A549 (cell line): Measurements from ENCODE around the gene KHDC4. TPM values are rescaled to one million over a fixed set of nuclear protein-coding genes. Genes with fewer than 3 reads are reported as not detected.

Experiments
- ATAC-seq, 2 experiments: fragments of 200-7000 bp in 1 of 2; fragments of >200 bp in 1 of 2; cut with Nextera tagmentation in 1 of 2; cut with Tn5 transposase in 1 of 2; 3 replicates each; pipeline versions ENCODE4 v1.8.0 to v1.9.1; 2018 to 2020; ENCODE audit warnings: mild to moderate bottlenecking in 1 of 2, moderate library complexity in 1 of 2
- CTCF ChIA-PET: fragments of 300-600 bp; sonication (Branson Sonifier 250); formaldehyde crosslinking; extraction: SDS; loops from one replicate; lab custom pipeline; 2021; ENCODE audit warnings: antibody characterized with exemption, inconsistent platforms; lab: Yijun Ruan, JAX
- POLR2A ChIA-PET: fragments of 350-600 bp; formaldehyde crosslinking; extraction: SDS; loops from one replicate; lab custom pipeline; 2021; ENCODE audit warnings: antibody characterized with exemption, inconsistent platforms; lab: Yijun Ruan, JAX
- DNase-seq, 2 experiments: peaks; one replicate each; pipeline versions ENCODE4 v3.0.0 to v3.0.0-alpha.2; 2011 to 2016; ENCODE audit warnings: low read depth in 1 of 2, low spot score in 1 of 2
- FAIRE-seq: peaks from 2 replicates; lab custom pipeline; 2011; peaks lifted over from hg19 to GRCh38; lab: Jason Lieb, UNC
- H3K27ac ChIP-seq, 2 experiments: fragments of >200 bp; sonication (Bioruptor Twin); formaldehyde crosslinking; 3 replicates each; pipeline ENCODE4 v1.5.1; 2016 to 2017
- H3K4me1 ChIP-seq: fragments of >200 bp; sonication (Bioruptor Twin); formaldehyde crosslinking; 3 replicates; pipeline ENCODE4 v1.6.1; 2016
- H3K4me2 ChIP-seq: fragments of >200 bp; sonication (Bioruptor Twin); formaldehyde crosslinking; 3 replicates; pipeline ENCODE4 v1.6.1; 2016
- H3K4me3 ChIP-seq: fragments of >200 bp; sonication (Bioruptor Twin); formaldehyde crosslinking; 3 replicates; pipeline ENCODE4 v1.5.1; 2016
- H3K9me3 ChIP-seq: fragments of >200 bp; sonication (Bioruptor Twin); formaldehyde crosslinking; 3 replicates; pipeline ENCODE4 v1.6.1; 2016
- CBX2 ChIP-seq: fragments of 200-600 bp; sonication (generic); IDR thresholded peaks from 2 replicates; pipeline ENCODE4 v1.6.1; 2016; ENCODE audit warnings: low read depth, mild to moderate bottlenecking, borderline replicate concordance
- CBX8 ChIP-seq: fragments of 200-600 bp; sonication (generic); IDR thresholded peaks from 2 replicates; pipeline ENCODE4 v1.6.1; 2016
- CHD2 ChIP-seq: fragments of 150-350 bp; IDR thresholded peaks from 2 replicates; pipeline ENCODE4 v1.6.1; 2014; ENCODE audit warnings: low read length; ENCODE audit not compliant: partially characterized antibody
- E2F6 ChIP-seq: IDR thresholded peaks from 2 replicates; pipeline ENCODE4 v1.6.1; 2012; ENCODE audit warnings: low read depth, borderline replicate concordance
- FOSB ChIP-seq: fragments of 250-450 bp; sonication (Bioruptor Pico); IDR thresholded peaks from 2 replicates; pipeline ENCODE4 v1.5.0; 2020; ENCODE audit warnings: mild to moderate bottlenecking, moderate library complexity
- FOSL2 ChIP-seq, 2 experiments: fragments of 450-650 bp in 1 of 2; fragments of >200 bp in 1 of 2; sonication (Bioruptor Twin) in 1 of 2; formaldehyde crosslinking; IDR thresholded peaks; 2 replicates each; pipeline versions ENCODE4 v1.5.0 to v1.6.1; 2016 to 2020; ENCODE audit warnings: mild to moderate bottlenecking in 1 of 2, moderate library complexity in 1 of 2
- GATA3 ChIP-seq: IDR thresholded peaks from 2 replicates; pipeline ENCODE4 v1.6.1; 2012; ENCODE audit warnings: borderline replicate concordance
- HMGXB4 ChIP-seq: fragments of 250-450 bp; sonication (Bioruptor Pico); IDR thresholded peaks from 2 replicates; pipeline ENCODE4 v1.5.0; 2021; ENCODE audit warnings: mild to moderate bottlenecking, moderate library complexity, borderline replicate concordance
- HOXA7 ChIP-seq: fragments of 250-450 bp; sonication (Bioruptor Pico); IDR thresholded peaks from 2 replicates; pipeline ENCODE4 v1.5.0; 2020; ENCODE audit warnings: mild to moderate bottlenecking, moderate library complexity
- JUN ChIP-seq, 2 experiments: fragments of >200 bp; sonication (Bioruptor Twin); formaldehyde crosslinking; IDR thresholded peaks; 2 replicates in 1 of 2; 3 replicates in 1 of 2; pipeline ENCODE4 v1.6.1; 2016 to 2017
- JUNB ChIP-seq: fragments of >200 bp; sonication (Bioruptor Twin); formaldehyde crosslinking; IDR thresholded peaks from 2 replicates; pipeline ENCODE4 v1.6.1; 2016
- KDM1A ChIP-seq: fragments of 200-600 bp; sonication (generic); IDR thresholded peaks from 2 replicates; pipeline ENCODE4 v1.6.1; 2016; ENCODE audit warnings: low read depth, mild to moderate bottlenecking
- MAFK ChIP-seq: fragments of 450-650 bp; IDR thresholded peaks from 2 replicates; pipeline ENCODE4 v1.6.1; 2014; ENCODE audit not compliant: partially characterized antibody
- MAZ ChIP-seq: fragments of 150-350 bp; IDR thresholded peaks from 2 replicates; pipeline ENCODE4 v1.6.1; 2014; ENCODE audit warnings: antibody characterized with exemption, low read depth, low read length, borderline replicate concordance
- PBX3 ChIP-seq: IDR thresholded peaks from 2 replicates; pipeline ENCODE4 v1.6.1; 2012
- PHF8 ChIP-seq: fragments of 200-600 bp; sonication (generic); IDR thresholded peaks from 2 replicates; pipeline ENCODE4 v1.6.1; 2016; ENCODE audit warnings: low read depth, mild to moderate bottlenecking, antibody characterized with exemption, moderate library complexity, borderline replicate concordance
- POLR2A ChIP-seq: IDR thresholded peaks from 2 replicates; pipeline ENCODE4 v1.6.1; 2012; ENCODE audit warnings: mild to moderate bottlenecking, low read length
- POLR2AphosphoS2 ChIP-seq: conservative IDR thresholded peaks from 2 replicates; pipeline ENCODE4 v1.6.1; 2012; ENCODE audit warnings: low read length, improper control_type of control experiment, inconsistent platforms
- RARB ChIP-seq: fragments of 250-450 bp; sonication (Bioruptor Pico); IDR thresholded peaks from 2 replicates; pipeline ENCODE4 v1.8.0; 2021; ENCODE audit warnings: mild to moderate bottlenecking, moderate library complexity
- RCOR1 ChIP-seq: fragments of 150-350 bp; IDR thresholded peaks from 2 replicates; pipeline ENCODE4 v1.6.1; 2014; ENCODE audit warnings: antibody characterized with exemption, low read length, low read depth
- RFX5 ChIP-seq: fragments of 450-650 bp; IDR thresholded peaks from 2 replicates; pipeline ENCODE4 v1.7.1; 2014; ENCODE audit warnings: antibody characterized with exemption, mild to moderate bottlenecking, moderate library complexity
- TFCP2L1 ChIP-seq: fragments of 250-450 bp; sonication (Bioruptor Pico); IDR thresholded peaks from 2 replicates; pipeline ENCODE4 v1.5.0; 2021; ENCODE audit warnings: mild to moderate bottlenecking
- WGBS: methylation state at CpG from one replicate; pipeline ENCODE4 v1.1.6; 2017; ENCODE audit errors: missing lambda C conversion rate; 5-methylcytosine and 5-hydroxymethylcytosine counted together
- polyA plus RNA-seq, 4 experiments: library from polyadenylated mRNA; depleted of rRNA in 3 of 4; stranded (reverse); fragments of >200 nt; fragmentation: RNase III in 1 of 4; extraction: RNeasy Plus Mini Kit Qiagen cat#74134 plus additional on column Dnase treatment in 1 of 4; gene quantifications; 2 replicates in 3 of 4; 3 replicates in 1 of 4; pipeline ENCODE4 v1.2.3, GENCODE V29; 2011 to 2017

The KHDC4 gene
- polyA plus RNA-seq, 2 of the 4 experiments (the other 2 are of a cell fraction) = 37.7 to 72.3 TPM

- H3K4me3 ChIP-seq = no peak overlapping the region; the same call in 2 of the 3 replicates
- no peak for TF ChIP-seq CBX2
- no peak for TF ChIP-seq FOSL2 (IDR thresholded peaks at IDR 0.05)
- 0 out of 2 replicates have a peak, but pooled peaks have one; percentile 16 for TF ChIP-seq FOSL2 (CRISPR knock-in tag; IDR thresholded peaks at IDR 0.05)
- ChIA-PET POLR2A (no interaction called here), CTCF (interaction anchor here (0.8 to 1.5 kb wide), 3 partner anchors 17 to 26 kb away, joined by 3 to 4 read pairs (median 3); no protein-coding TSS in a partner anchor)
- H3K27ac ChIP-seq = no peak overlapping the region; a peak in 1 of 6 replicates
- H3K4me1 ChIP-seq = peaks cover 20% of the 10 kb centered on the region
- 76% methylated on average over 11 of the region's 11 CpGs for WGBS
- FAIRE-seq = no peak
- H3K9me3 ChIP-seq = no peaks in the 10 kb centered on the region
- H3K4me2 ChIP-seq = peak overlapping the region; percentile 80
- no peak for ATAC-seq
- DNase-seq = no peak
These were observed 22.1 kb downstream of the KHDC4 start for GRCh38 chr1:155912056-155912536.

- TF ChIP-seq CBX2 = no peak
- 0 out of 2 replicates have a peak, but pooled peaks have one; percentile 29 for TF ChIP-seq TFCP2L1 (CRISPR knock-in tag)
- 0 out of 2 replicates have a peak, but pooled peaks have one; percentile 8 for TF ChIP-seq PHF8
- peak; percentile 55 for TF ChIP-seq POLR2A
- no peak for TF ChIP-seq CBX8
- no peak for TF ChIP-seq MAZ
- no peak for TF ChIP-seq CHD2
- TF ChIP-seq GATA3 = no peak
- no peak for TF ChIP-seq RCOR1
- TF ChIP-seq RARB = no peak
- TF ChIP-seq KDM1A = no peak
- TF ChIP-seq HMGXB4 = no peak
- peak; percentile 74 for TF ChIP-seq PBX3
- TF ChIP-seq HOXA7 (CRISPR knock-in tag) = peak; percentile 61; the same call in 1 of the 2 replicates
- TF ChIP-seq RFX5 = no peak
- TF ChIP-seq POLR2AphosphoS2 = peak; percentile 55
- no peak for TF ChIP-seq JUNB
- TF ChIP-seq FOSB (CRISPR knock-in tag) = 0 out of 2 replicates have a peak, but pooled peaks have one; percentile 63
- peak; percentile 3 to 80; a peak in 4 of 5 replicates for TF ChIP-seq JUN (IDR thresholded peaks at IDR 0.05)
- TF ChIP-seq E2F6 = no peak
- no peak for TF ChIP-seq MAFK
- CTCF ChIA-PET = interaction anchor here (0.8 to 1.5 kb wide), 3 partner anchors 16 to 27 kb away, joined by 3 to 4 read pairs (median 3); no protein-coding TSS in a partner anchor
- H3K9me3 ChIP-seq = no peaks in the 10 kb centered on the region
- DNase-seq (peak; percentile 84 to 86), ATAC-seq (peak; percentile 94 to 96), FAIRE-seq (no peak)
- peak within 1 kb of the TSS; percentile 80 for H3K4me2 ChIP-seq
- POLR2A ChIA-PET = interaction anchor here (1.0 kb wide), 1 partner anchor 29 kb away, joined by 3 read pairs; no protein-coding TSS in a partner anchor
- peaks cover 20% of the 10 kb centered on the region for H3K4me1 ChIP-seq
- 10% methylated on average over 18 of the region's 34 CpGs for WGBS
- peak within 1 kb of the TSS; percentile 67 for H3K4me3 ChIP-seq
- H3K27ac ChIP-seq = peak within 1 kb of the TSS; percentile 84 to 96
These were observed 22.8 kb downstream of the KHDC4 start, which contains the start of gene RIT1 for GRCh38 chr1:155911156-155912055. TSS of gene RIT1 (minus strand) at chr1:155911349. CDS start at chr1:155910761, 588 bp downstream.
